GM21529 (cell line): ENCODE measurements around the gene B4GALNT3.

Source experiments
- ATAC-seq: cut with Tn5 transposase; IDR thresholded peaks from one replicate; pipeline ENCODE4 v1.9.1; 2021; ENCODE audit not compliant: unreplicated experiment

Gene B4GALNT3

GRCh38 chr12:536751-537245, 77.1 kb downstream of the B4GALNT3 start:
- no peak for ATAC-seq

- no peak for ATAC-seq
These were observed 78.0 kb downstream of the B4GALNT3 start for GRCh38 chr12:537772-538171.

GRCh38 chr12:538731-539539, 79.2 kb downstream of the B4GALNT3 start:
- ATAC-seq = no peak

- ATAC-seq = no peak
These were observed 80.0 kb downstream of the B4GALNT3 start for GRCh38 chr12:539540-540310.

- no peak for ATAC-seq
These were observed 82.1 kb downstream of the B4GALNT3 start for GRCh38 chr12:541676-542324.

- ATAC-seq = no peak
These were observed 82.8 kb downstream of the B4GALNT3 start for GRCh38 chr12:542395-543113.

GRCh38 chr12:543114-543451, 83.3 kb downstream of the B4GALNT3 start:
- ATAC-seq = no peak

- no peak for ATAC-seq
These were observed 84.4 kb downstream of the B4GALNT3 start for GRCh38 chr12:544142-544541.

GRCh38 chr12:544941-545635, 85.3 kb downstream of the B4GALNT3 start:
- ATAC-seq = no peak

- no peak for ATAC-seq
These were observed 86.1 kb downstream of the B4GALNT3 start for GRCh38 chr12:545835-546234.

GRCh38 chr12:546265-546919, 86.7 kb downstream of the B4GALNT3 start:
- ATAC-seq = no peak

- peak; percentile 49 for ATAC-seq
These were observed 87.4 kb downstream of the B4GALNT3 start for GRCh38 chr12:546920-547845.

GRCh38 chr12:547883-548470, 88.2 kb downstream of the B4GALNT3 start:
- no peak for ATAC-seq

- ATAC-seq = no peak
These were observed 89.8 kb downstream of the B4GALNT3 start for GRCh38 chr12:549476-550082.

GRCh38 chr12:550473-551260, 90.9 kb downstream of the B4GALNT3 start:
- no peak for ATAC-seq

GRCh38 chr12:552466-552865, 92.7 kb downstream of the B4GALNT3 start:
- ATAC-seq = no peak
